Activated gamma-delta T cell (primary cell): ENCODE results near the gene TUBA1A.
"Not testable (repeated sequence)": the region's sequence is repeated elsewhere in the genome, so short reads cannot be mapped to it uniquely, and the experiment has no call there.

Experiments
- DNase-seq: peaks from one replicate; lab custom pipeline; 2025; lab: John Stamatoyannopoulos, UW
- total RNA-seq, 2 donors: gene quantifications; one replicate each; lab custom pipeline; 2026; lab: John Stamatoyannopoulos, UW

Gene TUBA1A
- 85.3 to 104 reads per million in 2 donors for total RNA-seq

- peak; percentile 48 for DNase-seq
Measured at GRCh38 chr12:49188916-49189367, at the start of gene TUBA1A. Gene TUBA1A, minus strand, starts transcription at chr12:49189080. Its CDS starts 101 bp downstream, at chr12:49188979.

DNA sequence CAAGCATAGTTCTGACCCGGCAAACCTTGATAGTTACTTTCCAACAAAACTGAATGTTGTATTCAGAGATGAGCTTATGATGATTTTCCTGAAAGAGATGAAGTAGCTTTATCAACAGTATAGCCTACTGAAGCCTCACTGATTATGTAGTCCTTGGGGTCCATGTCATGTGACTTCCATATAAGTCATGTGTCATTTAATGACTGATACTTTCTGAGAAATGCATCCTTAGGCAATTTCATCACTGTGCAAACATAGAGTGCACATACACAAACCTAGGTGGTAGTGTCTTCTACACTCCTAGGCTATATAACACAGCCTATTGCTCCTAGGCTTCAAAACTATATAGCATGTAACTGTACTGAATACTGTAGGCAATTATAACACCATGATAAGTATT is 47.5 kb upstream of the TUBA1A start:
- no peak for DNase-seq

DNA sequence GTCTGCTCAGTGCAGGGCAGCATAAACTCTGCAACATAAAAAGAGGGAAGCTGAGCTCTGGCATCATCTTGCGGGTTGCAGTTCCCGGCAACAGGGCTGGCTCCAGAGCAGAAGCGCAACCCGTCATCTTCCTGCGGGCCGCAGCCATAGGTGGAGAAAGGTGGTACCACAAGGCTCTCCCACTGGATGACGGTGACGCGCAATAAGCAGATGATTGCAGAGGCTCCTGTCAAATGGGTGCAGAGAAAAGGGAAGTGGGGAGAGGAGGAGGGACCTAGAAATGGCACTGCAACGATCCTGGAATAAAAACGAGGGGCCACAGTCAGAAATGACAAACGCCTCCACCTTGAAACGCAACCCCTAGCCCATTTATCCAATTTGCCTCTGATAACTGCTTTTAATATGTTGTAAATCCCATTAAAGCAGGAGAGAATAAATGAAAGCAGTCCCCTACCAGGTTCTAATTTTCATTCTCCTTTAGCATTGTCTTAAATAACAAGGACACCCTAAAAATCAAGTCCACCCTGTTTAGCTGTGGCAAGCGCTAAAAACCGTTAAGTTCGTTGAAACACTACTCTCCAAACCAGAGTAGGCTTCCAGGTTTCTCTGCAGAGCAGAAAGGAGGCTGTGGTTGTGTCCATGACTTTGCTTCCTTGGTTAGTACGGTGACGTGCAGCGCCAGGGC is 45.1 kb upstream of the TUBA1A start:
- no peak for DNase-seq

DNA sequence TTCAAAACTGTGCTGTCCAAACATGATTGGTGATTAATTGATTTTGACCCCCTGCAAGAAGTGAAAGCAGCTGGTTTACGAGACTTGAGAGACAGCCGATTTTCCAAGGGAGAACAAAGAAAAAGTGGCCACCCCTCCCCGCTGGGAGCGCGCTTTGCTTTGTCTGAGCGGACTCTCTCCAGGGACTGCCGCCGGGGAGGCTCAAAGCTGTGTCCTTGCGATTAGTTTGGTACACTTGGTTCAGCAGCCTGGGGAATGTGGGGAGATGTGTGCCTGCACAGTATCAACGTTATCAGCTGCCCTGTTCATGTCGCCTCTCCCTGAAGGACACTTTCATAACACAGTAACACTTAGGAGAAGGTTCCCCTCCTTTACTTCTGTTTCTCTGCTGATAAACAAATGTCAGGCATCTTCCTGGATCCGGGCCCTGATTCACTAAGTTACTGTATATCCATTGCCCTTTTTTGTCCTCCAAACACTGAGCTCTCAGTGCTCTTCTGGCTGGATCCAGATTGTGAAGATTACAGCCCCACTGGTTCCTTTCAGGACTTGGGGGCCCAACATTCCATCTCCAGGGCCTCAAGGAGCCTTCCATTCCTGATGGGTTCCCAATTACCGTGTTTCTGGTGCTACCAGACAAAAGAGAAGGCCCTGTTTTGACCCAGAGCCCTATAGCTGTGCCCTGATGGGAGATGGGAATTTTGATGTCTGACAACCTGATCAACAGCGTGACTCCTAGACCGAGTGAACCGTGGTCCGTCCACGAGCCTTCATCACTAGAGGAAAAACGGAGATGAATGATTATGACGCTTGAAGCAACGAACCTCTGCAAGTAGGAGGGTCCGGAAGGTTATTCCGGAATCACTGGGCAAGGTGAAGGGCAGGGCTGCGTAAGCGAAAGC is 44.3 kb upstream of the TUBA1A start:
- DNase-seq: no peak

- DNase-seq: no peak
Measured at GRCh38 chr12:49231878-49232655, 43.2 kb upstream of the TUBA1A start.

- no peak for DNase-seq
Measured at GRCh38 chr12:49230805-49231194, 41.9 kb upstream of the TUBA1A start.

- DNase-seq: no peak
Measured at GRCh38 chr12:49230176-49230804, 41.4 kb upstream of the TUBA1A start.

DNA sequence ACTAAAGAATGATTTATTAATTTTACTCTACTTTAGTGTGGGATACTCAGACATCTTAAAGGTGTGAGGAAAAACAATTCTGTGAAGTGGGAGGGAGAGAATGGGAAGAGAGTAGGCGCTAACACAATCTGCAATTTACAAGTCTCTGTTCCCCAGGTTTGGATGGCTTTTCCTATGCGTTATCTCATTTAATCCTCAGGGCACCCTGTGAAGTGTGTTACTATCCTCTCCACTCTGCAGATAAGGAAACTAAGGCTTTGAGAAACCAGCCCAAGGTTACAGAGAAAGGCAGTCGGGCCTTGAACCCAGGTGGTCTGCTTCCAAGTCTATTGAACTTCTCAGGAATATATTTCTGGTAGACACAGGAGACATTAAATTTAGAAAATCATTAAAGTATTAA is 39.8 kb upstream of the TUBA1A start:
- no peak for DNase-seq

GRCh38 chr12:49227713-49228112 is 38.8 kb upstream of the TUBA1A start:
- no peak for DNase-seq

GRCh38 chr12:49225576-49226166 is 36.8 kb upstream of the TUBA1A start:
- no peak for DNase-seq

DNA sequence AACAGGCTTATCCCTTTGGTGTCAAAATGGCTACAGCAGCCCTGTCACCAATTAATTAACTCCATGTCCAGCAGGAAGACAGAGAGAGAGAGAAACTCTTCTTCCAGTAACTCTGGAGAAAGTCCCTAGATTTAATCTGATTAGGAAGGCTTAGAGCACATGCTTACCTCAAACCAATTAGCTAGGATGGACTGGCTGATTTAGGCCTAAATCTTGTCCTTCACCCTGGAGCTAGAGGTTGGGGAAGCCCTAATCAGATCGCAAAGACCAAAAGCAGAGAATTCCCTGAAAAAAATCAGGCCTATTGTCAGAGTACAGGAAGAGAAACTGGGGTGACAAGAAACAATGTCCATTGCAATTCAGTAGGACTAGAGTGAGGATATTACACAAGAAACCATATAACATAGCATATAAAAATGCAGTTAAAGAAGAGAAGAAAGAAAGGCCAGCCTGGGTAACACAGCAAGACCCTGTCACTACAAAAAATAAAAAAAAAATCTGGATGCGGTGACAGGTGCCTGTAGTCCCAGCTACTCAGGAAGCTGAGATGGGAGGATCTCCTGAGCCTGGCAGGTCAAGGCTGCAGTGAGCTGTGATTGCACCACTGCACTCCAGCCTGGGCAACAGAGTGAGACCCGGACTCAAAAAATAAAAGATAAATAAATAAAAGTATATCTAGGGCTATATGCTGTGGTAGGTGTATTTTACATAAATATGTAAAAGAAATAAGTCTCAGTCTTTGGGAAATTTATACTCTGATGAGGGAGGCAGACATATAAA is 34.9 kb upstream of the TUBA1A start:
- DNase-seq: no peak

DNA sequence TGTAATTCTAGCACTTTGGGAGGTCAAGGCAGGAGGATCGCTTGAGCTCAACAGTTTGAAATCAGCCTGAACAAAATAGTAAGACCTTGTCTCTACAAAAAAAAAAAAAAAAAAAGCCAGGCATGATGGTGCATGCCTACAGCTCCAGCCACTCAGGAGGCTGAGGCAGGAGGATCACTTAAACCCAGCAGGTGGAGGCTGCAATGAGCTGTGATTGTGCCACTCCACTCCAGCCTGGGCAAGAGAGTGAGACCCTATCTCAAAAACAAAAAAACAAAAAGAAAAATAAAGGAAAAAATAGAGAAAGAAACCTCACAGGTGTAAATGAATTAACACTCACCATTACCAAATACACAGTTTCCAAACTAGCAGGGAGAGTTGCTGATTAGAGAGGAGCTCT is 34.2 kb upstream of the TUBA1A start:
- DNase-seq: no peak

- DNase-seq: no peak
Measured at GRCh38 chr12:49220972-49221371, 32.1 kb upstream of the TUBA1A start.

DNA sequence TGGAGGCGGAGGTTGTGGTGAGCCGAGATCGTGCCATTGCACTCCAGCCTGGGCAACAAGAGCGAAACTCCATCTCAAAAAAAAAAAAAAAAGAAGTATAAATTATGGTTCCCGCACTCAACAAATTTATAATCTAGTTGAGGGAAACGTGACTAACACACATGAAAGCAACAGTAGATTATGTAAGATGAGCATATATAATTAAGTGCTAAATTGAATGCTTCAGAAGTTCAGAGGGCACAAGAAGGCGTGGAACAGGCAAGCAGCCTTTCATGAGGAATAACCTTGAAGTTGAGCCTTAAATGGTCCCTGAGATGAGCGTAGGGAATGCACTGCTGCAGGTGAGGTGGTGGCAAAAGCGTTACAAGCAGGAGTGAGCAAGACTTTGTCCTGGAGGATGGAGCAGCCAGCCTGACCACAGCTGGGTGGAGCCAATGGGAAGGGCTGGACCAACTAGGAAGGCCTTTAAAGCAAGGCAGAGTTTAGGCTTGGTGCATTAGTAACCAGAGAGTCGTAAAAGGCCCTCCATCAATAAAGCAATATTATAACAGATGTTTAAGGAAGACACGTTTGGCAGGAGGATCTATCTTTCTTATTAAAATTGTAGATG is 30.6 kb upstream of the TUBA1A start:
- DNase-seq: no peak

- no peak for DNase-seq
Measured at GRCh38 chr12:49212572-49212971, 23.7 kb upstream of the TUBA1A start.

- not testable (repeated sequence) for DNase-seq
Measured at GRCh38 chr12:49210703-49211102, 21.8 kb upstream of the TUBA1A start.

DNA sequence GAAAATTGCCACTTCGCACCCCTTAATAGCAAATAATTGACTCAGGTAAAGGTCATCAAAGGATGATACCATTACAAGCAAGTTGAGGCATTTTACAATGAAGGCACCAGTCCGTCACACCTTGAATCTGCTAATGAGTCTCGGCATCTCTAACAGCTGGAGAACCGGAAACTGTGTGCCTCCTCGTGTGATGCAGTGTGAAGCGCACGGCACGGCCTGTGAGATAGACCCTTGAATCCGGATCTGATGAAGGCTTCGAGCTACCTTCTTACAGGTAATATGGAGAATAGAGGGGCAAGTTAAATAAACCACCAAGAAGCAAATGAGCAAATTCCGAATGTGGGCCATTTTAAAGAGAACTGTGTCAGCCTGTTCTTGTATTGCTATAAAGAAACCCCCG is 19.8 kb upstream of the TUBA1A start:
- no peak for DNase-seq

DNA sequence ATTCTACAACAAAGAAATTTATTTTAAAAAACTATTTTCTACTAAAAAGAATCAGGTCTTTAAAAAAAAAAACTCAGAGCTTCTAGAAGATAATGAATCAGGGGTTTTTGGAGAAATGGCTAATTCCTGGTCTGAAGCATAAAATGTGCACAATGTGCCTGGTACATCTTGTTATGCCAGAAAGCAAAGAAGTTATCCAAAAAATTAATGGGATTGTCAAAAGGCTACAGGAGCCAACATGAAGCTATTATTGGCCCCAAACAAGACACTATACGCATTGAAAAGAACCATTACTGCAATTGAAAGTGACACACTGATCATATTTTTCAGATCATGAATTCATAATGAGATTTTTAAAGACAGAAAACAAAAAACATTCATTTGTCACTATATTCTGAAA is 19.3 kb upstream of the TUBA1A start:
- DNase-seq: no peak

GRCh38 chr12:49206389-49206788 is 17.5 kb upstream of the TUBA1A start:
- DNase-seq: no peak
